GM12878 (cell line): ENCODE data around the gene UBE2F.

ENCODE experiments used
- CHD4 ChIP-seq: fragments of 200-600 bp; sonication (generic); IDR thresholded peaks from 2 replicates; pipeline ENCODE4 v1.6.1; 2016; ENCODE audit warnings: mild to moderate bottlenecking
- EZH2 ChIP-seq: IDR thresholded peaks from 2 replicates; pipeline ENCODE4 v1.6.1; 2012; ENCODE audit warnings: low read depth, mild to moderate bottlenecking, control low read depth, inconsistent platforms, low read length, borderline replicate concordance; ENCODE audit not compliant: control insufficient read depth
- POLR2AphosphoS5 ChIP-seq: IDR thresholded peaks from 2 replicates; pipeline ENCODE4 v1.6.1; 2011; ENCODE audit warnings: mild to moderate bottlenecking, low read length, inconsistent platforms
- SMC3 ChIP-seq: IDR thresholded peaks from 2 replicates; pipeline ENCODE4 v1.6.1; 2011; ENCODE audit warnings: low read length, improper control_type of control experiment, borderline replicate concordance
- TF ChIP-seq, protein P1 (sequence below): fragments of 450-650 bp; IDR thresholded peaks from 2 replicates; pipeline ENCODE4 v1.6.1; 2016; ENCODE audit warnings: mild to moderate bottlenecking, moderate library complexity, borderline replicate concordance
- TF ChIP-seq, protein P2 (sequence below): IDR thresholded peaks from 2 replicates; pipeline ENCODE4 v1.6.1; 2011; ENCODE audit warnings: borderline replicate concordance, low read depth, mild to moderate bottlenecking, moderate library complexity, mixed read lengths, low read length; ENCODE audit not compliant: insufficient read depth; ENCODE audit errors: extremely low read length

DNA sequence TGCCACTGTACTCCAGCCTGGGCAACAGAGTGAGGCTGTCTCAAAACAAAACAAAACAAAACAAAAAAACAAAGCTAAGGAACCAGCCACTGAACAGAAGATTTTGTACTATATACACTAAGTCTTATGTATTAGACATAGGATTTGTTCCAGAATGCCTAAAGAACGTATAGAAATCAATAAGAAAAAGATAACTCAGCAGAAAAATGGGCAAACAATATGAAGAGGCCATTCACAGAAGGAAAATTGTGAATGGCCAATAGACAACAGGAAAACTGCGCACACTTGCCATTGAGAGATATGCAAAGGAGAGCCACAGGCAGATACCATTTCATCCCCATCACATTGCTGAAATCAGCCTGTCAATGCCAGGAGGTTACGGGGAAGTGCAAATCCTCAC lies 14.9 kb upstream of the UBE2F start:
- TF ChIP-seq SMC3 (no peak), EZH2 (no peak), POLR2AphosphoS5 (no peak), CHD4 (no peak)
- TF ChIP-seq, protein P1, sequence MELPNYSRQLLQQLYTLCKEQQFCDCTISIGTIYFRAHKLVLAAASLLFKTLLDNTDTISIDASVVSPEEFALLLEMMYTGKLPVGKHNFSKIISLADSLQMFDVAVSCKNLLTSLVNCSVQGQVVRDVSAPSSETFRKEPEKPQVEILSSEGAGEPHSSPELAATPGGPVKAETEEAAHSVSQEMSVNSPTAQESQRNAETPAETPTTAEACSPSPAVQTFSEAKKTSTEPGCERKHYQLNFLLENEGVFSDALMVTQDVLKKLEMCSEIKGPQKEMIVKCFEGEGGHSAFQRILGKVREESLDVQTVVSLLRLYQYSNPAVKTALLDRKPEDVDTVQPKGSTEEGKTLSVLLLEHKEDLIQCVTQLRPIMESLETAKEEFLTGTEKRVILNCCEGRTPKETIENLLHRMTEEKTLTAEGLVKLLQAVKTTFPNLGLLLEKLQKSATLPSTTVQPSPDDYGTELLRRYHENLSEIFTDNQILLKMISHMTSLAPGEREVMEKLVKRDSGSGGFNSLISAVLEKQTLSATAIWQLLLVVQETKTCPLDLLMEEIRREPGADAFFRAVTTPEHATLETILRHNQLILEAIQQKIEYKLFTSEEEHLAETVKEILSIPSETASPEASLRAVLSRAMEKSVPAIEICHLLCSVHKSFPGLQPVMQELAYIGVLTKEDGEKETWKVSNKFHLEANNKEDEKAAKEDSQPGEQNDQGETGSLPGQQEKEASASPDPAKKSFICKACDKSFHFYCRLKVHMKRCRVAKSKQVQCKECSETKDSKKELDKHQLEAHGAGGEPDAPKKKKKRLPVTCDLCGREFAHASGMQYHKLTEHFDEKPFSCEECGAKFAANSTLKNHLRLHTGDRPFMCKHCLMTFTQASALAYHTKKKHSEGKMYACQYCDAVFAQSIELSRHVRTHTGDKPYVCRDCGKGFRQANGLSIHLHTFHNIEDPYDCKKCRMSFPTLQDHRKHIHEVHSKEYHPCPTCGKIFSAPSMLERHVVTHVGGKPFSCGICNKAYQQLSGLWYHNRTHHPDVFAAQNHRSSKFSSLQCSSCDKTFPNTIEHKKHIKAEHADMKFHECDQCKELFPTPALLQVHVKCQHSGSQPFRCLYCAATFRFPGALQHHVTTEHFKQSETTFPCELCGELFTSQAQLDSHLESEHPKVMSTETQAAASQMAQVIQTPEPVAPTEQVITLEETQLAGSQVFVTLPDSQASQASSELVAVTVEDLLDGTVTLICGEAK = no peak
- TF ChIP-seq, protein P2, sequence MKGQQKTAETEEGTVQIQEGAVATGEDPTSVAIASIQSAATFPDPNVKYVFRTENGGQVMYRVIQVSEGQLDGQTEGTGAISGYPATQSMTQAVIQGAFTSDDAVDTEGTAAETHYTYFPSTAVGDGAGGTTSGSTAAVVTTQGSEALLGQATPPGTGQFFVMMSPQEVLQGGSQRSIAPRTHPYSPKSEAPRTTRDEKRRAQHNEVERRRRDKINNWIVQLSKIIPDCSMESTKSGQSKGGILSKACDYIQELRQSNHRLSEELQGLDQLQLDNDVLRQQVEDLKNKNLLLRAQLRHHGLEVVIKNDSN = no peak
